ENCODE measurements around the gene CTIF.

The CTIF gene

DNA sequence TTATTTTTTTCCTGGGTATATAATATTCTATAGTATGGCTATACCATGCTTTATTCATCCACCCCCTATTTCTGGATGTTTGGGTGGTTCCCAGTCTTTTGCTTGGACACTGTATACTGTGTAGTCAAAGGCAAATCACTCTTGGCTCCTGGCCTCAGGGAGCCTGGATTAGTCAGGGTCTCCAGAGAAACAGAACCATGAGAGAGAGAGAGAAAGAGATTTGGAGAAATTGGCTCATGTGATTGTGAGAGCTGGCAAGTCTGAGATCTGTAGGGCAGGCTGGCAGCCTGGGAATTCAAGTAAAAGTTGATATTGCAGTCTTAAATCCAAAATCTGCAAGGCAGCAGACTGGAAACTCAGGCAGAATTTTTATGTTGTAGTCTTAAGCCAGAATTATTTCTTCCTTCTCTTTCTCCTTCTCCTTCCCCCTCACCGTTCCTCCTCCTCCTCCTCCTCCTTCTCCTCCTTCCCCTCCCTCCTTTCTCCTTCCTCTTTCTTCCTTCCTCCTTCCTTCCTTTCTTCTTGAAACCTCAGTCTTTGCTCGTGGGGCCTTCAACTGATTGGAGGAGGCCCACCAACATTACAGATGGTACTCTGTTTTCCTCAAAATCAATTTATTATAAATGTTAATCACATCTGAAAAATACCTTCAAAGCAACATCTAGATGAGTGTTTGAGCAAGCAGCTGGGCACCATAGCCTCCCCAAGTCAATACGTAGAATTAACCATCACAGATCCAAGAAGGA is 33.0 kb downstream of the CTIF start:
- FAIRE-seq (no peak), DNase-seq (ENCODE audit: insufficient read length) (no peak)
- no peak for TF ChIP-seq POLR2AphosphoS5 (IDR thresholded peaks at IDR 0.05; ENCODE audit: low read depth, low read length)
- TF ChIP-seq POLR2A (IDR thresholded peaks at IDR 0.05; ENCODE audit: low read depth, low read length): no peak
- TF ChIP-seq TAF1 (IDR thresholded peaks at IDR 0.05; ENCODE audit: borderline replicate concordance, low read depth, low read length): no peak

DNA sequence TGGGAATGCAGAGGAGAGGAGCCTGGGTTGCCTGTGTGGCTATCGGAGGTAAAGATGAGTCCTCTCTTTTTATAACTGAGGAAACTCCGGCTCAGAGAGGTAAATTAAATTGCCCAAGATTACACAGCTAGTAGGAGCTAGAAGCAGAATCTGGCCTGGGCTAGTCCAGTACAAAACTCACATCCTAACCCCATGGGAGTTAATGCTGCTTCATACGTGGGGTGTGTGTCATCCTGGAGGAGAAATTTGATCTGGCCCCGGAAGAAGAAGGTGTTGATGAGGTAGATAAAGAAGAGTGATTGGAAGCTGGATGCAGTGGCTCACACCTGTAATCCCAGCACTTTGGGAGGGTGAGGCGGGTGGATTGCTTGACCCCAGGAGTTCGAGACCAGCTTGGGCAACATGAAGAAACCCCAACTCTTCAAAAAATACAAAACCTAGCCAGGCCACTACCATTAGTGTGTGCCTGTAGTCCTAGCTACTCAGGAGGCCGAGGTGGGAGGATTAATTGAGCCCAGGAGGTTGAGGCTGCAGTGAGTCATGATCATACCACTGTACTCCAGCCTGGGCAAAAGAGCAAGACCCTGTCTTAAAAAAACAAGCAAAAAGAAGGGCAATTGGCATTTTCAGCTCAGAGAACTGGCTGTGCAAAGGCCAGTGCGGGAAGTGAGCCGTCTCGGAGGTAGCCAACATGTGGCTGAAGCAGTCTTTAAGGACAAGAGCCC is 33.7 kb downstream of the CTIF start:
- FAIRE-seq (no peak), DNase-seq (ENCODE audit: insufficient read length) (no peak)
- no peak for TF ChIP-seq POLR2AphosphoS5 (IDR thresholded peaks at IDR 0.05; ENCODE audit: low read depth, low read length)
- TF ChIP-seq POLR2A (IDR thresholded peaks at IDR 0.05; ENCODE audit: low read depth, low read length): no peak
- TF ChIP-seq TAF1 (IDR thresholded peaks at IDR 0.05; ENCODE audit: borderline replicate concordance, low read depth, low read length): no peak

- DNase-seq (ENCODE audit: insufficient read length) (no peak), FAIRE-seq (no peak)
- TF ChIP-seq POLR2A (IDR thresholded peaks at IDR 0.05; ENCODE audit: low read depth, low read length) (no peak), POLR2AphosphoS5 (IDR thresholded peaks at IDR 0.05; ENCODE audit: low read depth, low read length) (no peak), TAF1 (IDR thresholded peaks at IDR 0.05; ENCODE audit: borderline replicate concordance, low read depth, low read length) (no peak)
These were observed 34.9 kb downstream of the CTIF start for GRCh38 chr18:48573632-48574283.

GRCh38 chr18:48574667-48575300 is 36.0 kb downstream of the CTIF start:
- DNase-seq (ENCODE audit: insufficient read length): no peak
- FAIRE-seq: no peak
- TF ChIP-seq POLR2A (IDR thresholded peaks at IDR 0.05; ENCODE audit: low read depth, low read length) (no peak), TAF1 (IDR thresholded peaks at IDR 0.05; ENCODE audit: borderline replicate concordance, low read depth, low read length) (no peak), POLR2AphosphoS5 (IDR thresholded peaks at IDR 0.05; ENCODE audit: low read depth, low read length) (no peak)

- no peak for DNase-seq (ENCODE audit: insufficient read length)
- FAIRE-seq: no peak
These were observed 36.4 kb downstream of the CTIF start for GRCh38 chr18:48575301-48575657.

GRCh38 chr18:48575658-48576456 is 37.0 kb downstream of the CTIF start:
- TF ChIP-seq POLR2A (IDR thresholded peaks at IDR 0.05; ENCODE audit: low read depth, low read length) (no peak), TAF1 (IDR thresholded peaks at IDR 0.05; ENCODE audit: borderline replicate concordance, low read depth, low read length) (no peak), POLR2AphosphoS5 (IDR thresholded peaks at IDR 0.05; ENCODE audit: low read depth, low read length) (no peak)
- DNase-seq (ENCODE audit: insufficient read length): no peak
- no peak for FAIRE-seq

More at GRCh38 chr18:48575301-48575657, 36.4 kb downstream of the CTIF start:
- TF ChIP-seq POLR2AphosphoS5 (IDR thresholded peaks at IDR 0.05; ENCODE audit: low read depth, low read length) (no peak), POLR2A (IDR thresholded peaks at IDR 0.05; ENCODE audit: low read depth, low read length) (no peak), TAF1 (IDR thresholded peaks at IDR 0.05; ENCODE audit: borderline replicate concordance, low read depth, low read length) (no peak)

DNA sequence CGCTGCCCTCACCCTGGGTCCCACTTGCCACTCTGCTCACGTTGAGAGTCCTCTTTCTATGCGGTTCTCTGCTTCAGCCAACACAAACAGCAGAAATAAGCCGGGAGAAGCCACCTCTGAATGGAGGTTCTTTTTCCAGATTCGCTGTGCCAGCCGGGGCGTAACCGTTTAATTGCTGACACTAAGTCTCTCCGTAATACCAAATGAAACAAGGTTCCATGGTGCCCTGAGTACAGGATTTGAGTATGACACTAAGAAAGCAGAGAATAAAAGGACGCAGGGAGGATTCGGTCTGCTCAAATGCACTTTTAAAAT is 37.6 kb downstream of the CTIF start:
- no peak for FAIRE-seq
- DNase-seq (ENCODE audit: insufficient read length): no peak
- TF ChIP-seq TAF1 (IDR thresholded peaks at IDR 0.05; ENCODE audit: borderline replicate concordance, low read depth, low read length) (no peak), POLR2AphosphoS5 (IDR thresholded peaks at IDR 0.05; ENCODE audit: low read depth, low read length) (no peak), POLR2A (IDR thresholded peaks at IDR 0.05; ENCODE audit: low read depth, low read length) (no peak)

- TF ChIP-seq POLR2A (IDR thresholded peaks at IDR 0.05; ENCODE audit: low read depth, low read length) (no peak), POLR2AphosphoS5 (IDR thresholded peaks at IDR 0.05; ENCODE audit: low read depth, low read length) (no peak), TAF1 (IDR thresholded peaks at IDR 0.05; ENCODE audit: borderline replicate concordance, low read depth, low read length) (no peak)
- FAIRE-seq (no peak), DNase-seq (ENCODE audit: insufficient read length) (no peak)
These were observed 38.8 kb downstream of the CTIF start for GRCh38 chr18:48577478-48578190.

GRCh38 chr18:48578289-48578688 is 39.5 kb downstream of the CTIF start:
- no peak for DNase-seq (ENCODE audit: insufficient read length)
- TF ChIP-seq POLR2AphosphoS5 (IDR thresholded peaks at IDR 0.05; ENCODE audit: low read depth, low read length) (no peak), POLR2A (IDR thresholded peaks at IDR 0.05; ENCODE audit: low read depth, low read length) (no peak), TAF1 (IDR thresholded peaks at IDR 0.05; ENCODE audit: borderline replicate concordance, low read depth, low read length) (no peak)
- FAIRE-seq: no peak

DNA sequence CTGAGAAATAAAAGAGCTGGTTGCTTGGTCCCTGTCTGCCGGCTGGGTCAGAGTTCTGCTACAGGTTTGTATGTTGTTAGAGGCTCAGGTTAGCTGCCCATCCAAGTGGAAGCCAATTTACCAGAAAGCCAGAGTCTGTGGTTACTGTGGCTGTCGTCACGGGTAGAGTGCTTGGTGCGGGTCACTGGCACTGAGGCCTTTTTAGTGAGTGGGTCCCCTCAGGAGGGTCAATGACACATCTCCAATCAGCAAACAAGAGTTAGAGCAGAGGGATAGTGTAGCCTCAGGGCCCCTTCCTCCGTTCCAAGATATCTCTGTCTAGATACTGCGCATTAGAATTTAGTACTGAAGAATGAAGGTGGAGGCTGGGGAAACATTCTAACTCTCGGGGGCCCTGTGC is 41.2 kb downstream of the CTIF start:
- FAIRE-seq: no peak
- DNase-seq (ENCODE audit: insufficient read length): no peak
- TF ChIP-seq POLR2A (IDR thresholded peaks at IDR 0.05; ENCODE audit: low read depth, low read length) (no peak), TAF1 (IDR thresholded peaks at IDR 0.05; ENCODE audit: borderline replicate concordance, low read depth, low read length) (no peak), POLR2AphosphoS5 (IDR thresholded peaks at IDR 0.05; ENCODE audit: low read depth, low read length) (no peak)
